Neural cell (in vitro differentiated cells): ENCODE data around the gene IRS2. TPM values are rescaled to one million over a fixed set of nuclear protein-coding genes. Genes with fewer than 3 reads are reported as not detected.

ENCODE experiments used
- H2AFZ ChIP-seq: fragments of 200-600, 300-800 bp; sonication (generic), shearing (Covaris generic); 2 replicates; pipeline ENCODE4 v1.6.0; 2014; ENCODE audit warnings: low read depth, mild to moderate bottlenecking, antibody characterized with exemption, low read length, moderate library complexity
- H3F3A ChIP-seq: fragments of 200-600 bp; shearing (Covaris generic); 2 replicates; pipeline ENCODE4 v1.6.1; 2016; ENCODE audit warnings: mild to moderate bottlenecking, moderate library complexity, mixed read lengths, antibody characterized with exemption, low read length; ENCODE audit not compliant: insufficient read depth, poor library complexity, severe bottlenecking
- H3K27ac ChIP-seq: fragments of 200-600, 300-800 bp; sonication (generic), shearing (Covaris generic); 2 replicates; pipeline ENCODE4 v1.5.1; 2014; ENCODE audit warnings: mild to moderate bottlenecking, low read length, moderate library complexity
- H3K27me3 ChIP-seq: fragments of 300-800, 200-600 bp; sonication (generic), shearing (Covaris generic); 2 replicates; pipeline ENCODE4 v1.6.0; 2014; ENCODE audit warnings: mild to moderate bottlenecking, low read depth, low read length, moderate library complexity; ENCODE audit not compliant: insufficient read depth
- H3K36me3 ChIP-seq: fragments of 300-800, 200-600 bp; sonication (generic), shearing (Covaris generic); 2 replicates; pipeline ENCODE4 v1.5.1; 2014; ENCODE audit warnings: mild to moderate bottlenecking, antibody characterized with exemption, low read length, moderate library complexity; ENCODE audit not compliant: insufficient read depth
- H3K4me2 ChIP-seq: fragments of 300-800, 200-600 bp; sonication (generic), shearing (Covaris generic); 2 replicates; pipeline ENCODE4 v1.6.0; 2014; ENCODE audit warnings: mild to moderate bottlenecking, low read length
- H3K4me3 ChIP-seq: fragments of 300-800, 200-600 bp; sonication (generic), shearing (Covaris generic); 2 replicates; pipeline ENCODE4 v1.5.1; 2014; ENCODE audit warnings: mild to moderate bottlenecking, low read length, moderate library complexity
- H3K79me2 ChIP-seq: fragments of 200-600 bp; shearing (Covaris generic); replicated peaks from 2 replicates; pipeline ENCODE4 v1.6.0; 2014; ENCODE audit warnings: mild to moderate bottlenecking, low read length, moderate library complexity; ENCODE audit not compliant: insufficient read depth
- H3K9ac ChIP-seq: fragments of 300-800, 200-600 bp; sonication (generic), shearing (Covaris generic); 2 replicates; pipeline ENCODE4 v1.6.1; 2016; ENCODE audit warnings: mild to moderate bottlenecking, low read length, mixed read lengths
- H3K9me2 ChIP-seq: fragments of 200-600 bp; shearing (Covaris generic); 2 replicates; pipeline ENCODE4 v1.6.1; 2016; ENCODE audit warnings: mild to moderate bottlenecking, low read length, mixed read lengths; ENCODE audit not compliant: insufficient read depth
- H3K9me3 ChIP-seq: fragments of 200-600, 300-800 bp; sonication (generic), shearing (Covaris generic); 2 replicates; pipeline ENCODE4 v1.6.1; 2016; ENCODE audit warnings: mild to moderate bottlenecking, mixed run types, low read length, moderate library complexity, mixed read lengths
- H4K20me1 ChIP-seq: fragments of 200-600 bp; shearing (Covaris generic); 2 replicates; pipeline ENCODE4 v1.6.1; 2016; ENCODE audit warnings: mild to moderate bottlenecking, mixed run types; ENCODE audit not compliant: insufficient read depth
- EP300 ChIP-seq: fragments of 450-650 bp; conservative IDR thresholded peaks from 2 replicates; pipeline ENCODE4 v1.6.1; 2014; ENCODE audit warnings: antibody characterized with exemption, mild to moderate bottlenecking, moderate library complexity; ENCODE audit not compliant: poor library complexity, severe bottlenecking
- EZH2 ChIP-seq: fragments of 200-600, 300-800 bp; shearing (Covaris generic), sonication (generic); IDR thresholded peaks from 2 replicates; pipeline ENCODE4 v1.6.1; 2014; ENCODE audit warnings: antibody characterized with exemption, low read length, borderline replicate concordance, mild to moderate bottlenecking; ENCODE audit not compliant: insufficient read depth, poor library complexity, severe bottlenecking
- MXI1 ChIP-seq: fragments of 450-650 bp; conservative IDR thresholded peaks from 2 replicates; pipeline ENCODE4 v1.6.1; 2014; ENCODE audit warnings: antibody characterized with exemption, mild to moderate bottlenecking; ENCODE audit not compliant: poor library complexity, severe bottlenecking
- POLR2AphosphoS5 ChIP-seq: IDR thresholded peaks from 2 replicates; pipeline ENCODE4 v1.6.1; 2012
- RAD21 ChIP-seq: fragments of 450-650 bp; conservative IDR thresholded peaks from 2 replicates; pipeline ENCODE4 v1.6.1; 2014; ENCODE audit warnings: antibody characterized with exemption, mild to moderate bottlenecking, moderate library complexity
- REST ChIP-seq: IDR thresholded peaks from 2 replicates; pipeline ENCODE4 v1.6.1; 2012; ENCODE audit warnings: borderline replicate concordance
- SMC3 ChIP-seq: fragments of 450-650 bp; conservative IDR thresholded peaks from 2 replicates; pipeline ENCODE4 v1.6.1; 2014; ENCODE audit warnings: antibody characterized with exemption, mild to moderate bottlenecking, moderate library complexity; ENCODE audit not compliant: poor library complexity
- TAF1 ChIP-seq: IDR thresholded peaks from 2 replicates; pipeline ENCODE4 v1.6.1; 2012; ENCODE audit warnings: low read depth
- polyA plus RNA-seq: library from polyadenylated mRNA; depleted of rRNA; stranded (reverse); fragments of >200 nt; gene quantifications from 2 replicates; pipeline ENCODE4 v1.2.3, GENCODE V29; 2014
- TF ChIP-seq, protein P1 (sequence below): fragments of 450-650 bp; IDR thresholded peaks from 2 replicates; pipeline ENCODE4 v1.5.1; 2014; ENCODE audit warnings: antibody characterized with exemption, mild to moderate bottlenecking, moderate library complexity; ENCODE audit not compliant: poor library complexity, severe bottlenecking

Gene IRS2
- polyA plus RNA-seq, 1 donor from 2014 or later, result 7.1 TPM

GRCh38 chr13:109817591-109818535, 31.5 kb upstream of the IRS2 start:
- TF ChIP-seq, protein P1, sequence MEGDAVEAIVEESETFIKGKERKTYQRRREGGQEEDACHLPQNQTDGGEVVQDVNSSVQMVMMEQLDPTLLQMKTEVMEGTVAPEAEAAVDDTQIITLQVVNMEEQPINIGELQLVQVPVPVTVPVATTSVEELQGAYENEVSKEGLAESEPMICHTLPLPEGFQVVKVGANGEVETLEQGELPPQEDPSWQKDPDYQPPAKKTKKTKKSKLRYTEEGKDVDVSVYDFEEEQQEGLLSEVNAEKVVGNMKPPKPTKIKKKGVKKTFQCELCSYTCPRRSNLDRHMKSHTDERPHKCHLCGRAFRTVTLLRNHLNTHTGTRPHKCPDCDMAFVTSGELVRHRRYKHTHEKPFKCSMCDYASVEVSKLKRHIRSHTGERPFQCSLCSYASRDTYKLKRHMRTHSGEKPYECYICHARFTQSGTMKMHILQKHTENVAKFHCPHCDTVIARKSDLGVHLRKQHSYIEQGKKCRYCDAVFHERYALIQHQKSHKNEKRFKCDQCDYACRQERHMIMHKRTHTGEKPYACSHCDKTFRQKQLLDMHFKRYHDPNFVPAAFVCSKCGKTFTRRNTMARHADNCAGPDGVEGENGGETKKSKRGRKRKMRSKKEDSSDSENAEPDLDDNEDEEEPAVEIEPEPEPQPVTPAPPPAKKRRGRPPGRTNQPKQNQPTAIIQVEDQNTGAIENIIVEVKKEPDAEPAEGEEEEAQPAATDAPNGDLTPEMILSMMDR, result no peak
- TF ChIP-seq MXI1 (no peak), SMC3 (no peak), EZH2 (no peak), TAF1 (no peak), REST (no peak), POLR2AphosphoS5 (no peak), RAD21 (no peak), EP300 (no peak)
- H3K36me3 ChIP-seq, result no peaks in the 10 kb centered on the region
- no peaks in the 10 kb centered on the region for H3K27me3 ChIP-seq
- H3K4me2 ChIP-seq, result no peak overlapping the region
- no peak overlapping the region for H2AFZ ChIP-seq
- no peaks in the 10 kb centered on the region for H3K9me2 ChIP-seq
- H3K9me3 ChIP-seq, result no peaks in the 10 kb centered on the region
- H4K20me1 ChIP-seq, result no peaks in the 10 kb centered on the region
- H3K79me2 ChIP-seq, result no peaks in the 10 kb centered on the region
- no peak overlapping the region for H3K27ac ChIP-seq
- H3K4me3 ChIP-seq, result no peak overlapping the region
- H3K9ac ChIP-seq, result no peak overlapping the region
- H3F3A ChIP-seq, result no peaks in the 10 kb centered on the region

DNA sequence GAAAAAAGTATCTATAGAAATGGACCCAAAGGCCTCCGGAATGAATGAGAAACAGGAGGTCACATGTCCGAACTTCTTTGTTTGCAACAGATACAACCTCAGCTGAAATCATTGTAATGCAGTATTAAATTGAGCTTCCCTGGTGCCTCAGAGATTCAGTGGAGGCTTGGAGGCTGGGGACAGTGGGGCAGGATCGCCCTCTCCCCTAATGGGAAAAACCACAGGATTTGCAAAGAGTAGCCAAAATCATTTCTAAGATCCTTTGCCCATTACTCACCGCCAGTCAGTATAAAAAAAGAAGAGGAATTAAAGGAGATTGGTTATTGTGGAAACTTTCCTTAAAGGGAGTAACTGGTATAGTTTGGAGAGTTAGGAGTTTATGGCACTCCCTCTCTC, 30.4 kb upstream of the IRS2 start:
- H2AFZ ChIP-seq, result no peak overlapping the region
- H3K4me2 ChIP-seq, result no peak overlapping the region
- H4K20me1 ChIP-seq, result no peaks in the 10 kb centered on the region
- no peaks in the 10 kb centered on the region for H3K9me3 ChIP-seq
- H3K9me2 ChIP-seq, result no peaks in the 10 kb centered on the region
- no peak overlapping the region for H3K9ac ChIP-seq
- H3F3A ChIP-seq, result no peaks in the 10 kb centered on the region
- no peak overlapping the region for H3K4me3 ChIP-seq
- H3K27ac ChIP-seq, result no peak overlapping the region
- no peaks in the 10 kb centered on the region for H3K36me3 ChIP-seq
- TF ChIP-seq RAD21, result no peak
- TF ChIP-seq, protein P1, result no peak
- TF ChIP-seq TAF1, result no peak
- TF ChIP-seq REST, result no peak
- TF ChIP-seq SMC3, result no peak
- TF ChIP-seq POLR2AphosphoS5, result no peak
- no peak for TF ChIP-seq MXI1
- no peak for TF ChIP-seq EZH2
- no peak for TF ChIP-seq EP300
- H3K79me2 ChIP-seq, result no peaks in the 10 kb centered on the region
- no peaks in the 10 kb centered on the region for H3K27me3 ChIP-seq
